Esophagus squamous epithelium (tissue), 5 donors: ENCODE data around the gene DOK6. TPM values are rescaled to one million over a fixed set of nuclear protein-coding genes. Genes with fewer than 3 reads are reported as not detected.

ENCODE experiments used
- DNase-seq: peaks from one replicate; lab custom pipeline; 2025; lab: John Stamatoyannopoulos, UW
- H3K27ac ChIP-seq, 4 donors: fragments of 200-600 bp; sonication (generic); one replicate each; pipeline ENCODE4 v1.5.1; 2016 to 2019; ENCODE audit warnings: mild to moderate bottlenecking in 1 of 4
- H3K27me3 ChIP-seq, 4 donors: fragments of 200-600 bp; sonication (generic); 1 replicate in 3 of 4; 2 replicates in 1 of 4; pipeline versions ENCODE4 v1.5.1 to v1.6.0; 2017 to 2021; ENCODE audit warnings: antibody characterized with exemption in 1 of 4
- H3K36me3 ChIP-seq, 3 donors: fragments of 200-600 bp; sonication (generic); one replicate each; pipeline ENCODE4 v1.5.1; 2016 to 2019
- H3K4me1 ChIP-seq, 3 donors: fragments of 200-600 bp; sonication (generic); one replicate each; pipeline ENCODE4 v1.5.1; 2017 to 2019
- H3K4me3 ChIP-seq, 4 donors: fragments of 200-600 bp; sonication (generic); 1 replicate in 3 of 4; 2 replicates in 1 of 4; pipeline ENCODE4 v1.5.1; 2016 to 2019; ENCODE audit warnings: mild to moderate bottlenecking in 2 of 4, moderate library complexity in 1 of 4
- H3K9me3 ChIP-seq, 3 donors: fragments of 200-600 bp; sonication (generic); one replicate each; pipeline ENCODE4 v1.5.1; 2016 to 2019
- POLR2A ChIP-seq, 4 donors: fragments of 450-650 bp; IDR thresholded peaks; one replicate each; pipeline ENCODE4 v1.6.1; 2017; ENCODE audit warnings: antibody characterized with exemption in 4 of 4, mild to moderate bottlenecking in 4 of 4, moderate library complexity in 3 of 4
- WGBS, 2 donors: methylation state at CpG; one replicate each; pipeline ENCODE4 v1.1.5; 2018; 5-methylcytosine and 5-hydroxymethylcytosine counted together
- intact Hi-C: fragments of 100-400 bp; cut with DNase I; formaldehyde crosslinking; loops from one replicate; pipeline ENCODE4 v1.15.0; 2022
- total RNA-seq, 4 donors: library from RNA; depleted of rRNA; stranded (reverse); fragments of >200 nt; gene quantifications; one replicate each; pipeline ENCODE4 v1.1.0, GENCODE V29; 2016
- TF ChIP-seq, protein P1 (sequence below), 6 experiments: fragments of 450-650 bp in 4 of 6; fragments of 200-600 bp in 2 of 6; sonication (generic) in 2 of 6; IDR thresholded peaks; one replicate each; pipeline ENCODE4 v1.5.1; 2016 to 2019; ENCODE audit warnings: antibody characterized with exemption in 6 of 6, mild to moderate bottlenecking in 4 of 6, moderate library complexity in 4 of 6
- donor health status: DM: yes; HTN: yes; CAD: no.

DOK6 gene
- total RNA-seq, 4 donors from 2014 or later = 0.57 to 0.88 TPM; not detected in 2

DNA sequence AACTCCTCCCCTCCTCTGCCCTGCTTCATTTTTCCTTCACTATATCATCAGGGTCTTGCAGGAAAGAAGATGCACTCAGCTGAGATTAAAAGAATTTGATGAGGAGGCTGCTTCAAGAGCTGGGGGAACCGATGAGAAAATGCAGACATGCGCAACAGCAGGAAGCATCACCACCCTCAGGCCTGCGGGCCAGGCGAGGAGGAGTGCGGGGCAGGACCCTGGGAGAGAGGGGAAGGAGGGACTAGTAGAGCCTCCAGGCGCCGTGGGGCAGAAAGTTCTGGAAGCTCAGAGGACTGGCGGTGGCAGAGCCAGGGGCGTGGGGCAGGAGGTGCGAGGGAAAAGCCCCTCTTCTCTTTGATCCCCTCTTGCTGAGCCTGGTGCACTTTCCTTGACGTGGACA lies 438.8 kb downstream of the DOK6 start:
- H3K9me3 ChIP-seq = peaks cover 0 to 9% (median 0%) of the 10 kb centered on the region in 3 donors
- H3K4me1 ChIP-seq = no peaks in the 10 kb centered on the region
- DNase-seq = no peak
- H3K4me3 ChIP-seq = no peak overlapping the region
- H3K27ac ChIP-seq = no peak overlapping the region
- TF ChIP-seq, protein P1, sequence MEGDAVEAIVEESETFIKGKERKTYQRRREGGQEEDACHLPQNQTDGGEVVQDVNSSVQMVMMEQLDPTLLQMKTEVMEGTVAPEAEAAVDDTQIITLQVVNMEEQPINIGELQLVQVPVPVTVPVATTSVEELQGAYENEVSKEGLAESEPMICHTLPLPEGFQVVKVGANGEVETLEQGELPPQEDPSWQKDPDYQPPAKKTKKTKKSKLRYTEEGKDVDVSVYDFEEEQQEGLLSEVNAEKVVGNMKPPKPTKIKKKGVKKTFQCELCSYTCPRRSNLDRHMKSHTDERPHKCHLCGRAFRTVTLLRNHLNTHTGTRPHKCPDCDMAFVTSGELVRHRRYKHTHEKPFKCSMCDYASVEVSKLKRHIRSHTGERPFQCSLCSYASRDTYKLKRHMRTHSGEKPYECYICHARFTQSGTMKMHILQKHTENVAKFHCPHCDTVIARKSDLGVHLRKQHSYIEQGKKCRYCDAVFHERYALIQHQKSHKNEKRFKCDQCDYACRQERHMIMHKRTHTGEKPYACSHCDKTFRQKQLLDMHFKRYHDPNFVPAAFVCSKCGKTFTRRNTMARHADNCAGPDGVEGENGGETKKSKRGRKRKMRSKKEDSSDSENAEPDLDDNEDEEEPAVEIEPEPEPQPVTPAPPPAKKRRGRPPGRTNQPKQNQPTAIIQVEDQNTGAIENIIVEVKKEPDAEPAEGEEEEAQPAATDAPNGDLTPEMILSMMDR (IDR thresholded peaks at IDR 0.05) = no peak
- TF ChIP-seq POLR2A (IDR thresholded peaks at IDR 0.05) = no peak
- H3K36me3 ChIP-seq = no peaks in the 10 kb centered on the region
- intact Hi-C loops = no loop called here
- 69 to 90% methylated on average over 2 to 11 of the region's 11 CpGs for WGBS, 2 donors
- H3K27me3 ChIP-seq = no peaks in the 10 kb centered on the region

DNA sequence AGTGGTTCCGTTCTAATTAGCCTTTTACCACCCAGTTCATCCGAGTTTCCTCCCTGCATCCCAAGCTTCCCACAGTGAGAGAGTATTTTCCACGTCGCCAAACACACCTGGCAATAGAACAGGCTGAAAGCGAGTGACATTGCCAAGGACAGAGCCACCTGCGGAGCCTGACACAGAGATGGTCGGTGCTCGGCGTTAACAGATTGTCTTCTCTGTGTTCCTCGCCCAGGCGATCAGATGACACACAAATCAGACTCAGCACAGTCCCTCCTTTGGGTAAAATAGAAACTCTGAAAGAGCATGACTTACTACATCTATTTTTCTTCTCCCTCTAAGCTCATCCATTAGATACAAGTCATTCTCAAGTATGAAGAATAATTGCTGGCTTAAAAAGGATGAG lies 439.3 kb downstream of the DOK6 start:
- Histone ChIP-seq H3K4me3 (no peak overlapping the region), H3K27ac (no peak overlapping the region), H3K27me3 (no peaks in the 10 kb centered on the region), H3K9me3 (peaks cover 0 to 9% (median 0%) of the 10 kb centered on the region in 3 donors), H3K36me3 (no peaks in the 10 kb centered on the region), H3K4me1 (no peaks in the 10 kb centered on the region)
- TF ChIP-seq POLR2A (IDR thresholded peaks at IDR 0.05) = no peak
- TF ChIP-seq, protein P1 (IDR thresholded peaks at IDR 0.05) = no peak
- intact Hi-C loops = no loop called here
- DNase-seq = no peak
- WGBS, 2 donors = 85 to 87% methylated on average over 8 to 11 of the region's 11 CpGs

DNA sequence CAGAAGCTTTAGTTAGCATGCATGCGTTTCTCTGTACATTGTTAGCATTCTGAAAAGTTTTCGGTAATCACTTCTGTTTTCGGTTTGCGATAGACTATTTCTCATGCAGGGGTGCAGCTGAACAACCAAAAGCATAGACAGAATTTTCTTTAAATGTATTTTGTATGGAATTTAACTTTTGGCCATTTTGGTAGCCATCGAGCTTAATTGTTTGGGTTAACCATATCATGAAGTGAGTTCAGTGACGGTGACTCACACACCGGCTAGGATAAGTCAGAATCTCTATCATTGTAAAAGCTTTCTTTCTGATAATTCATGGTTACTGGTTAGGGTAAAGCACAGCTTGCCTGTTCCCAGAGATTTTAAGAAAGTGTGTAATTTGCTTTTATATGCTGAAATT lies 439.8 kb downstream of the DOK6 start:
- H3K27ac ChIP-seq = no peak overlapping the region
- intact Hi-C loops = no loop called here
- no peak for DNase-seq
- no peaks in the 10 kb centered on the region for H3K27me3 ChIP-seq
- H3K36me3 ChIP-seq = no peaks in the 10 kb centered on the region
- WGBS, 2 donors = 86 to 87% methylated on average over 7 of the region's 7 CpGs
- peaks cover 0 to 9% (median 0%) of the 10 kb centered on the region in 3 donors for H3K9me3 ChIP-seq
- H3K4me3 ChIP-seq = no peak overlapping the region
- H3K4me1 ChIP-seq = no peaks in the 10 kb centered on the region
- TF ChIP-seq POLR2A (IDR thresholded peaks at IDR 0.05) = no peak
- TF ChIP-seq, protein P1 (IDR thresholded peaks at IDR 0.05) = no peak

DNA sequence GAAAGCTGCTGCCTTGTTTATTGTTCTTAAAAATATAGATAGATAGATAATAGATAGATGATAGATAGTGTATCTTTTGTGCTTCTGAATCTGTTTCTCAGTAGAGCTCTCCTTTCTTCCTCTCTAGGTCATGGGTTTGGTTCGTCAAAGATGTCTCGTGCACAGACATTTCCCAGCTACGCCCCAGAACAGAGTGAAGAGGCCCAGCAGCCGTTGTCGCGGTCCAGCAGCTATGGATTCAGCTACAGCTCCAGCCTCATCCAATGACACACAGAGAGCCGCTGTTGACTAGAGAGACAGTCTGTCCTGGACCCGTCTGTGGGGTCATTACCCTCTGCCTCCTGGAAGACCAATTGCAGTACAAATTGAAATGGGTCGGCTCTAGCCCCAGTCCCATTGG lies 440.4 kb downstream of the DOK6 start:
- DNase-seq = no peak
- TF ChIP-seq POLR2A (IDR thresholded peaks at IDR 0.05) = no peak
- TF ChIP-seq, protein P1 (IDR thresholded peaks at IDR 0.05) = no peak
- Histone ChIP-seq H3K27ac (no peak overlapping the region), H3K4me1 (no peaks in the 10 kb centered on the region), H3K27me3 (no peaks in the 10 kb centered on the region), H3K36me3 (no peaks in the 10 kb centered on the region), H3K9me3 (peaks cover 0 to 9% (median 0%) of the 10 kb centered on the region in 3 donors), H3K4me3 (no peak overlapping the region)
- intact Hi-C loops = no loop called here
- 87 to 89% methylated on average over 6 to 9 of the region's 9 CpGs for WGBS, 2 donors

DNA sequence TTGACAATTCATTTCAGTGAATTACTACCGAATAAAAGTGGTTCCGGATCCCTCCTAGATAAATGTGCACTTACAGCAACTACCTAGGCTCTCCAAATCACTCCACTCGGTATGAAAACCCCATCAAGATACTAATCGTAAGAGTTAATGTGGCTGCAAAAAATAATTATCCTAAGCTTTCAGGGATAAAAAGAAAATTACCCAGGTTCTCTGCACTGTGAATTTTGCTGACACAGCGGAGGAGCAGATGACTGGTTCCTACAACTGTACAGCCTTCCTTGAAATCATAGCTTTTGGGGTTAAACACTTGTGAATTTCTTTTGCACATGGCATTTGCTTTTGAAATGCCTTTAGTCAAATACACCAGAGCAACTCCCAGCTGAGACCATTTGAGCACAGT lies 442.3 kb downstream of the DOK6 start:
- H3K27ac ChIP-seq = no peak overlapping the region
- no peaks in the 10 kb centered on the region for H3K27me3 ChIP-seq
- no peak for TF ChIP-seq POLR2A (IDR thresholded peaks at IDR 0.05)
- TF ChIP-seq, protein P1 (IDR thresholded peaks at IDR 0.05) = no peak
- peaks cover 0 to 9% (median 0%) of the 10 kb centered on the region in 3 donors for H3K9me3 ChIP-seq
- no peaks in the 10 kb centered on the region for H3K36me3 ChIP-seq
- intact Hi-C loops = no loop called here
- H3K4me1 ChIP-seq = no peaks in the 10 kb centered on the region
- DNase-seq = no peak
- 67 to 74% methylated on average over 5 of the region's 5 CpGs for WGBS, 2 donors
- no peak overlapping the region for H3K4me3 ChIP-seq
